HG03558 (cell line): ENCODE data around the gene MTAP.

Experiments used
- ATAC-seq: cut with Tn5 transposase; IDR thresholded peaks from one replicate; pipeline ENCODE4 v1.9.1; 2021; ENCODE audit warnings: moderate number of reproducible peaks; ENCODE audit not compliant: unreplicated experiment; ENCODE audit errors: extremely low read depth

MTAP gene

GRCh38 chr9:21802418-21803000 is at the start of gene MTAP:
TSS of gene MTAP (plus strand) at chr9:21802636. CDS start at chr9:21802749, 113 bp downstream.
- peak; percentile 69 for ATAC-seq

- ATAC-seq = no peak
These were observed 48.9 kb upstream of the MTAP start for GRCh38 chr9:21753523-21753922.

- no peak for ATAC-seq
These were observed 47.7 kb upstream of the MTAP start for GRCh38 chr9:21754741-21755140.

GRCh38 chr9:21758540-21758939 is 43.9 kb upstream of the MTAP start:
- ATAC-seq = no peak

- peak; percentile 73 for ATAC-seq
These were observed 41.0 kb upstream of the MTAP start for GRCh38 chr9:21761309-21761901.

- ATAC-seq = no peak
These were observed 40.4 kb upstream of the MTAP start for GRCh38 chr9:21762064-21762463.

- ATAC-seq = no peak
These were observed 37.6 kb upstream of the MTAP start for GRCh38 chr9:21764846-21765245.

- ATAC-seq = no peak
These were observed 36.3 kb upstream of the MTAP start for GRCh38 chr9:21766096-21766495.

- ATAC-seq = no peak
These were observed 31.4 kb upstream of the MTAP start for GRCh38 chr9:21770871-21771560.

GRCh38 chr9:21777701-21778100 is 24.7 kb upstream of the MTAP start:
- no peak for ATAC-seq

- no peak for ATAC-seq
These were observed 24.1 kb upstream of the MTAP start for GRCh38 chr9:21778304-21778703.

- no peak for ATAC-seq
These were observed 23.0 kb upstream of the MTAP start for GRCh38 chr9:21779397-21779796.

- no peak for ATAC-seq
These were observed 20.8 kb upstream of the MTAP start for GRCh38 chr9:21781656-21782055.

- ATAC-seq = no peak
These were observed 20.2 kb upstream of the MTAP start for GRCh38 chr9:21782205-21782604.

GRCh38 chr9:21788752-21789151 is 13.7 kb upstream of the MTAP start:
- ATAC-seq = no peak

- ATAC-seq = peak; percentile 99
These were observed 12.8 kb upstream of the MTAP start for GRCh38 chr9:21789541-21790037.

GRCh38 chr9:21795483-21795882 is 7.0 kb upstream of the MTAP start:
- no peak for ATAC-seq

- ATAC-seq = no peak
These were observed 5.7 kb upstream of the MTAP start for GRCh38 chr9:21796768-21797167.

GRCh38 chr9:21800931-21801682 is 1.3 kb upstream of the MTAP start:
- no peak for ATAC-seq

- peak; percentile 3 for ATAC-seq
These were observed 586 bp upstream of the MTAP start for GRCh38 chr9:21801683-21802417.
